ENCODE data around the gene FREY1. TPM values are rescaled to one million over a fixed set of nuclear protein-coding genes. Genes with fewer than 3 reads are reported as not detected.
"Not testable (repeated sequence)": the region's sequence is repeated elsewhere in the genome, so short reads cannot be mapped to it uniquely, and the experiment has no call there.

The FREY1 gene
- polyA plus RNA-seq, 3 donors = 0.10 TPM; not detected in 2

- 13 to 39% (median 35%) methylated on average over 8 of the region's 8 CpGs for WGBS, 3 donors
- no peak overlapping the region for H3K27ac ChIP-seq (ENCODE audit: low read depth, low read length)
Observed at GRCh38 chr11:45900916-45901617, 6.0 kb downstream of the FREY1 start.

- H3K27ac ChIP-seq (ENCODE audit: low read depth, low read length) = not testable (repeated sequence)
Observed at GRCh38 chr11:45900175-45900800, 6.8 kb downstream of the FREY1 start.

GRCh38 chr11:45899448-45900174 is 7.5 kb downstream of the FREY1 start:
- WGBS, 3 donors = 1% methylated on average over 37 to 61 of the region's 62 CpGs
- no peak overlapping the region for H3K27ac ChIP-seq (ENCODE audit: low read depth, low read length)

More at GRCh38 chr11:45900175-45900800, 6.8 kb downstream of the FREY1 start:
- WGBS, 3 donors = 2 to 7% (median 6%) methylated on average over 23 to 38 of the region's 59 CpGs

GRCh38 chr11:45899086-45899447 is 8.0 kb downstream of the FREY1 start:
- H3K27ac ChIP-seq (ENCODE audit: low read depth, low read length) = no peak overlapping the region
- WGBS, 3 donors = 12 to 26% (median 20%) methylated on average over 3 of the region's 3 CpGs

GRCh38 chr11:45897556-45897955 is 9.5 kb downstream of the FREY1 start:
- 91 to 97% (median 91%) methylated on average over 6 of the region's 6 CpGs for WGBS, 3 donors
- no peak overlapping the region for H3K27ac ChIP-seq (ENCODE audit: low read depth, low read length)

- WGBS, 3 donors = 15 to 27% (median 25%) methylated on average over 16 to 19 of the region's 19 CpGs
Observed at GRCh38 chr11:45896422-45896984, 10.6 kb downstream of the FREY1 start.

GRCh38 chr11:45895553-45896259 is 11.4 kb downstream of the FREY1 start:
- 88 to 97% (median 94%) methylated on average over 7 to 8 of the region's 8 CpGs for WGBS, 3 donors
- H3K27ac ChIP-seq (ENCODE audit: low read depth, low read length) = no peak overlapping the region

More at GRCh38 chr11:45896422-45896984, 10.6 kb downstream of the FREY1 start:
- no peak overlapping the region for H3K27ac ChIP-seq (ENCODE audit: low read depth, low read length)

GRCh38 chr11:45894555-45895247 is 12.4 kb downstream of the FREY1 start:
- no peak overlapping the region for H3K27ac ChIP-seq (ENCODE audit: low read depth, low read length)
- 80 to 88% (median 87%) methylated on average over 6 of the region's 6 CpGs for WGBS, 3 donors

GRCh38 chr11:45892856-45893255 is 14.2 kb downstream of the FREY1 start:
- WGBS, 3 donors = 75 to 83% (median 81%) methylated on average over 5 of the region's 5 CpGs
- H3K27ac ChIP-seq (ENCODE audit: low read depth, low read length) = no peak overlapping the region

- no peak overlapping the region for H3K27ac ChIP-seq (ENCODE audit: low read depth, low read length)
- 84 to 87% (median 86%) methylated on average over 9 of the region's 9 CpGs for WGBS, 3 donors
Observed at GRCh38 chr11:45890886-45891550, 16.1 kb downstream of the FREY1 start.

- 90 to 92% (median 92%) methylated on average over 9 of the region's 9 CpGs for WGBS, 3 donors
- H3K27ac ChIP-seq (ENCODE audit: low read depth, low read length) = no peak overlapping the region
Observed at GRCh38 chr11:45889966-45890365, 17.1 kb downstream of the FREY1 start.

- WGBS, 3 donors = 84 to 88% (median 87%) methylated on average over 8 of the region's 8 CpGs
- no peak overlapping the region for H3K27ac ChIP-seq (ENCODE audit: low read depth, low read length)
Observed at GRCh38 chr11:45889555-45889954, 17.5 kb downstream of the FREY1 start.

- no peak overlapping the region for H3K27ac ChIP-seq (ENCODE audit: low read depth, low read length)
- WGBS, 3 donors = 87 to 93% (median 92%) methylated on average over 10 of the region's 10 CpGs
Observed at GRCh38 chr11:45887587-45887986, 19.5 kb downstream of the FREY1 start.

GRCh38 chr11:45886816-45887520 is 20.1 kb downstream of the FREY1 start:
- no peak overlapping the region for H3K27ac ChIP-seq (ENCODE audit: low read depth, low read length)
- 88 to 92% (median 92%) methylated on average over 4 of the region's 4 CpGs for WGBS, 3 donors

GRCh38 chr11:45885921-45886721 is 20.9 kb downstream of the FREY1 start:
- no peak overlapping the region for H3K27ac ChIP-seq (ENCODE audit: low read depth, low read length)
- 16 to 20% (median 17%) methylated on average over 42 to 43 of the region's 43 CpGs for WGBS, 3 donors

- no peak within 1 kb of the TSS for H3K27ac ChIP-seq (ENCODE audit: low read depth, low read length)
- 2 to 3% (median 2%) methylated on average over 34 to 72 of the region's 73 CpGs for WGBS, 3 donors
Observed at GRCh38 chr11:45885274-45885920, 21.7 kb downstream of the FREY1 start, which contains the start of gene MAPK8IP1. MAPK8IP1 (plus strand) TSS chr11:45885651; CDS start chr11:45885821, 170 bp downstream.
